Gastrocnemius medialis (tissue), 4 donors: ENCODE results near the gene TRAPPC11. TPM values are rescaled to one million over a fixed set of nuclear protein-coding genes. Genes with fewer than 3 reads are reported as not detected.
A peak's percentile ranks its signal among the peaks of the same experiment; 100 is the strongest.

Experiments
- ATAC-seq, 2 donors: fragments of 150-250 bp; one replicate each; pipeline ENCODE4 v1.9.1; 2016
- DNase-seq, 2 donors: peaks; one replicate each; pipeline ENCODE4 v3.0.0-alpha.2; 2019
- H3K27ac ChIP-seq, 4 donors: fragments of 200-600 bp; sonication (generic); 1 replicate in 1 of 4; 2 replicates in 3 of 4; pipeline ENCODE4 v1.5.1; 2016 to 2018; ENCODE audit warnings: mild to moderate bottlenecking in 2 of 4, moderate library complexity in 1 of 4
- H3K27me3 ChIP-seq, 3 donors: fragments of 200-600 bp; sonication (generic) in 2 of 3; 1 replicate in 1 of 3; 2 replicates in 2 of 3; pipeline versions ENCODE4 v1.5.1 to v1.6.0; 2016 to 2019; ENCODE audit warnings: mild to moderate bottlenecking in 1 of 3, moderate library complexity in 1 of 3
- H3K36me3 ChIP-seq, 2 donors: fragments of 200-600 bp; sonication (generic) in 1 of 2; one replicate each; pipeline ENCODE4 v1.5.1; 2017 to 2018
- H3K4me1 ChIP-seq, 2 donors: fragments of 200-600 bp; sonication (generic) in 1 of 2; one replicate each; pipeline ENCODE4 v1.5.1; 2016 to 2017; ENCODE audit warnings: mild to moderate bottlenecking in 2 of 2
- H3K4me3 ChIP-seq, 4 donors: fragments of 200-600 bp; sonication (generic) in 3 of 4; 1 replicate in 1 of 4; 2 replicates in 3 of 4; pipeline ENCODE4 v1.5.1; 2016 to 2019; ENCODE audit warnings: mild to moderate bottlenecking in 2 of 4
- H3K9me3 ChIP-seq, 3 donors: fragments of 200-600 bp; sonication (generic) in 2 of 3; 1 replicate in 1 of 3; 2 replicates in 2 of 3; pipeline ENCODE4 v1.5.1; 2016 to 2019
- CTCF ChIP-seq, 5 experiments: fragments of 450-650 bp in 3 of 5; fragments of 200-600 bp in 2 of 5; sonication (generic) in 2 of 5; IDR thresholded peaks in 4 of 5; conservative IDR thresholded peaks in 1 of 5; 1 replicate in 4 of 5; 2 replicates in 1 of 5; pipeline ENCODE4 v1.5.1; 2016 to 2019; ENCODE audit warnings: antibody characterized with exemption in 5 of 5, mild to moderate bottlenecking in 3 of 5, moderate library complexity in 3 of 5
- POLR2A ChIP-seq, 2 donors: fragments of 450-650 bp; IDR thresholded peaks; one replicate each; pipeline ENCODE4 v1.6.1; 2017; ENCODE audit warnings: antibody characterized with exemption in 2 of 2, mild to moderate bottlenecking in 2 of 2, moderate library complexity in 2 of 2
- in situ Hi-C, 4 donors: fragments of 200-750 bp; cut with MboI; loops; one replicate each; pipeline versions ENCODE4 v1.15.0 to v1.8.0; 2017; ENCODE audit warnings: low sequenced_read_pairs in 4 of 4
- intact Hi-C: fragments of 100-400 bp; cut with DNase I; formaldehyde crosslinking; loops from one replicate; pipeline ENCODE4 v1.15.1; 2023; ENCODE audit warnings: low total_unique reads
- total RNA-seq, 4 donors: library from RNA; depleted of rRNA; stranded (reverse); fragments of >200 nt; gene quantifications; one replicate each; pipeline versions ENCODE4 v1.1.0 to v1.2.3, GENCODE V29; 2016

TRAPPC11 gene
- total RNA-seq, 4 donors from 2014 or later: 19.3 to 31.7 (median 20.8) TPM

- H3K27me3 ChIP-seq: no peaks in the 10 kb centered on the region
- in situ Hi-C loops (no loop called here), intact Hi-C loops (no loop called here)
- peaks cover 0 to 30% of the 10 kb centered on the region in 2 donors for H3K36me3 ChIP-seq
- H3K4me3 ChIP-seq: no peak overlapping the region
- H3K27ac ChIP-seq: no peak overlapping the region
- TF ChIP-seq POLR2A (IDR thresholded peaks at IDR 0.05) (no peak), CTCF (IDR thresholded peaks at IDR 0.05 in 4 of 5, conservative IDR thresholded peaks at IDR 0.05 in 1 of 5) (no peak)
- H3K4me1 ChIP-seq: no peaks in the 10 kb centered on the region
- ATAC-seq (no peak), DNase-seq (no peak)
- no peaks in the 10 kb centered on the region for H3K9me3 ChIP-seq
Observed at GRCh38 chr4:183714626-183715025, 55.5 kb downstream of the TRAPPC11 start.

- intact Hi-C loops (no loop called here), in situ Hi-C loops (no loop called here)
Observed at GRCh38 chr4:183716302-183716701, 57.2 kb downstream of the TRAPPC11 start.

GRCh38 chr4:183718876-183719275, 59.8 kb downstream of the TRAPPC11 start:
- Histone ChIP-seq H3K27me3 (peaks cover 0 to 5% (median 3%) of the 10 kb centered on the region in 3 donors), H3K4me1 (no peaks in the 10 kb centered on the region), H3K4me3 (no peak overlapping the region), H3K9me3 (no peaks in the 10 kb centered on the region), H3K27ac (no peak overlapping the region), H3K36me3 (peaks cover 0 to 4% of the 10 kb centered on the region in 2 donors)
- DNase-seq (no peak), ATAC-seq (no peak)
- TF ChIP-seq CTCF (IDR thresholded peaks at IDR 0.05 in 4 of 5, conservative IDR thresholded peaks at IDR 0.05 in 1 of 5) (no peak), POLR2A (IDR thresholded peaks at IDR 0.05) (no peak)
- in situ Hi-C loops: no loop called here
- intact Hi-C loops: no loop called here

More at GRCh38 chr4:183716302-183716701, 57.2 kb downstream of the TRAPPC11 start:
- DNase-seq: no peak
- no peak overlapping the region for H3K27ac ChIP-seq
- no peak for ATAC-seq
- no peaks in the 10 kb centered on the region for H3K27me3 ChIP-seq
- H3K4me1 ChIP-seq: no peaks in the 10 kb centered on the region
- H3K36me3 ChIP-seq: peaks cover 0 to 22% of the 10 kb centered on the region in 2 donors
- H3K4me3 ChIP-seq: no peak overlapping the region
- TF ChIP-seq POLR2A (IDR thresholded peaks at IDR 0.05) (no peak), CTCF (IDR thresholded peaks at IDR 0.05 in 4 of 5, conservative IDR thresholded peaks at IDR 0.05 in 1 of 5) (no peak)
- no peaks in the 10 kb centered on the region for H3K9me3 ChIP-seq

- intact Hi-C loops (no loop called here), in situ Hi-C loops (no loop called here)
- DNase-seq: no peak
- Histone ChIP-seq H3K27me3 (peaks cover 0 to 5% (median 5%) of the 10 kb centered on the region in 3 donors), H3K36me3 (no peaks in the 10 kb centered on the region), H3K9me3 (no peaks in the 10 kb centered on the region), H3K4me1 (no peaks in the 10 kb centered on the region), H3K27ac (peak overlapping the region in 1 of 4 donors; percentile 59), H3K4me3 (peak overlapping the region; percentile 58 to 90 (median 59))
- ATAC-seq: no peak
- TF ChIP-seq CTCF (IDR thresholded peaks at IDR 0.05 in 4 of 5, conservative IDR thresholded peaks at IDR 0.05 in 1 of 5) (no peak), POLR2A (IDR thresholded peaks at IDR 0.05) (no peak)
Observed at GRCh38 chr4:183721207-183722081, 62.4 kb downstream of the TRAPPC11 start.
